ENCODE measurements around the gene TUBG1.

The TUBG1 gene

DNA sequence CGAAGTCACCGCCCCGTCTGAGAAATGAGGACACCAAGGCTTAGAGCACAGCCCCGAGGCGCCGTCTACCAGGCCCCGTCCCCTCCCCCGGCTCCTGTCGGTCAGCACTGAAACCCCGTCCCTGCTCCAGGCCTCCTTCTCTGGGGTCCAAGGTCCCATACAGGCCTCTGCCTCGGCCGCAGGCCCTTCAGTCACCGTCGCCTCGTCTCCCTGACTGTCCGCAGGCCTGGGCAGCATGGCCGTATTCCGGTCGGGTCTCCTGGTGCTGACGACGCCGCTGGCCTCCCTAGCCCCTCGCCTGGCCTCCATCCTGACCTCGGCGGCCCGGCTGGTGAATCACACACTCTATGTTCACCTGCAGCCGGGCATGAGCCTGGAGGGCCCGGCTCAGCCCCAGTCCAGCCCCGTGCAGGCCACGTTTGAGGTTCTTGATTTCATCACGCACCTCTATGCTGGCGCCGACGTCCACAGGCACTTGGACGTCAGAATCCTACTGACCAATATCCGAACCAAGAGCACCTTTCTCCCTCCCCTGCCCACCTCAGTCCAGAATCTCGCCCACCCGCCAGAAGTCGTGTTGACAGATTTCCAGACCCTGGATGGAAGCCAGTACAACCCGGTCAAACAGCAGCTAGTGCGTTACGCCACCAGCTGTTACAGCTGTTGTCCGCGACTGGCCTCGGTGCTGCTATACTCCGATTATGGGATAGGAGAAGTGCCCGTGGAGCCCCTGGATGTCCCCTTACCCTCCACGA is 46.9 kb upstream of the TUBG1 start:
- H3K36me3 ChIP-seq (ENCODE audit: control insufficient read depth, low read length) = peaks cover 49% of the 10 kb centered on the region
- H3K4me3 ChIP-seq (ENCODE audit: low read length) = peak overlapping the region; percentile 88
- peaks cover 44% of the 10 kb centered on the region for H3K79me2 ChIP-seq (ENCODE audit: control insufficient read depth, low read length)
- no peak for TF ChIP-seq CTCF (IDR thresholded peaks at IDR 0.05; ENCODE audit: low read depth, low read length, poor library complexity, severe bottlenecking)
- TF ChIP-seq EZH2phosphoT487 (IDR thresholded peaks at IDR 0.05; ENCODE audit: borderline replicate concordance, low read length) = no peak
- H4K20me1 ChIP-seq (ENCODE audit: control insufficient read depth, insufficient read depth, low read depth, low read length) = no peaks in the 10 kb centered on the region
- H3K27me3 ChIP-seq (ENCODE audit: control insufficient read depth, low read length) = no peaks in the 10 kb centered on the region
- H3K4me1 ChIP-seq (ENCODE audit: control insufficient read depth, low read length) = peaks cover 28% of the 10 kb centered on the region
- no peaks in the 10 kb centered on the region for H3K9me2 ChIP-seq (replicated peaks; ENCODE audit: control insufficient read depth, low read length)
- peak overlapping the region; percentile 58 for H3K27ac ChIP-seq (ENCODE audit: low read depth, low read length)
- no peaks in the 10 kb centered on the region for H3K9me3 ChIP-seq (ENCODE audit: control insufficient read depth, insufficient read depth, low read length)
- H3F3A ChIP-seq (ENCODE audit: control insufficient read depth, insufficient read depth) = peaks cover 4% of the 10 kb centered on the region; the same call in 1 of the 2 replicates
- H3K4me2 ChIP-seq (ENCODE audit: low read length) = peak overlapping the region; percentile 73

GRCh38 chr17:42563143-42563509 is 46.4 kb upstream of the TUBG1 start:
- Histone ChIP-seq H3K9me3 (ENCODE audit: control insufficient read depth, insufficient read depth, low read length) (no peaks in the 10 kb centered on the region), H3K4me1 (ENCODE audit: control insufficient read depth, low read length) (peaks cover 33% of the 10 kb centered on the region), H3K4me2 (ENCODE audit: low read length) (peak overlapping the region; percentile 73), H3K36me3 (ENCODE audit: control insufficient read depth, low read length) (peaks cover 51% of the 10 kb centered on the region), H3K9me2 (replicated peaks; ENCODE audit: control insufficient read depth, low read length) (no peaks in the 10 kb centered on the region), H3F3A (ENCODE audit: control insufficient read depth, insufficient read depth) (peaks cover 4% of the 10 kb centered on the region; the same call in 1 of the 2 replicates), H3K79me2 (ENCODE audit: control insufficient read depth, low read length) (peaks cover 49% of the 10 kb centered on the region), H4K20me1 (ENCODE audit: control insufficient read depth, insufficient read depth, low read depth, low read length) (no peaks in the 10 kb centered on the region), H3K4me3 (ENCODE audit: low read length) (peak overlapping the region; percentile 88), H3K27ac (ENCODE audit: low read depth, low read length) (peak overlapping the region; percentile 58), H3K27me3 (ENCODE audit: control insufficient read depth, low read length) (no peaks in the 10 kb centered on the region)
- TF ChIP-seq EZH2phosphoT487 (IDR thresholded peaks at IDR 0.05; ENCODE audit: borderline replicate concordance, low read length) (no peak), CTCF (IDR thresholded peaks at IDR 0.05; ENCODE audit: low read depth, low read length, poor library complexity, severe bottlenecking) (peak; percentile 23)

- no peaks in the 10 kb centered on the region for H4K20me1 ChIP-seq (ENCODE audit: control insufficient read depth, insufficient read depth, low read depth, low read length)
- TF ChIP-seq EZH2phosphoT487 (IDR thresholded peaks at IDR 0.05; ENCODE audit: borderline replicate concordance, low read length) = no peak
- no peak for TF ChIP-seq CTCF (IDR thresholded peaks at IDR 0.05; ENCODE audit: low read depth, low read length, poor library complexity, severe bottlenecking)
- no peaks in the 10 kb centered on the region for H3K9me3 ChIP-seq (ENCODE audit: control insufficient read depth, insufficient read depth, low read length)
- peaks cover 52% of the 10 kb centered on the region for H3K79me2 ChIP-seq (ENCODE audit: control insufficient read depth, low read length)
- H3K4me2 ChIP-seq (ENCODE audit: low read length) = peak overlapping the region; percentile 73
- H3K9me2 ChIP-seq (replicated peaks; ENCODE audit: control insufficient read depth, low read length) = no peaks in the 10 kb centered on the region
- H3K4me1 ChIP-seq (ENCODE audit: control insufficient read depth, low read length) = peaks cover 33% of the 10 kb centered on the region
- H3K36me3 ChIP-seq (ENCODE audit: control insufficient read depth, low read length) = peaks cover 54% of the 10 kb centered on the region
- H3F3A ChIP-seq (ENCODE audit: control insufficient read depth, insufficient read depth) = peaks cover 4% of the 10 kb centered on the region; the same call in 1 of the 2 replicates
- no peaks in the 10 kb centered on the region for H3K27me3 ChIP-seq (ENCODE audit: control insufficient read depth, low read length)
- H3K27ac ChIP-seq (ENCODE audit: low read depth, low read length) = peak overlapping the region; percentile 58; the same call in 1 of the 2 replicates
- H3K4me3 ChIP-seq (ENCODE audit: low read length) = peak overlapping the region; percentile 88
Observed at GRCh38 chr17:42563543-42563942, 45.9 kb upstream of the TUBG1 start.

Data from DOHH2 (cell line).